ENCODE data around the gene RHOV.
"Not testable (repeated sequence)": the region's sequence is repeated elsewhere in the genome, so short reads cannot be mapped to it uniquely, and the experiment has no call there.

Gene RHOV

GRCh38 chr15:40872791-40873693 lies 992 bp downstream of the RHOV start:
- DNase-seq (ENCODE audit: low read depth in 3 of 3), result no peak

GRCh38 chr15:40871749-40872617 lies 2.1 kb downstream of the RHOV start:
- DNase-seq (ENCODE audit: low read depth in 3 of 3), result peak in 1 of 3 experiments; percentile 27

- DNase-seq (ENCODE audit: low read depth in 3 of 3), result no peak
Measured at GRCh38 chr15:40870716-40871115, 3.3 kb downstream of the RHOV start.

- no peak for DNase-seq (ENCODE audit: low read depth in 3 of 3)
Measured at GRCh38 chr15:40869686-40870085, 4.3 kb downstream of the RHOV start.

- DNase-seq (ENCODE audit: low read depth in 3 of 3), result no peak
Measured at GRCh38 chr15:40867199-40867598, 6.8 kb downstream of the RHOV start.

- DNase-seq (ENCODE audit: low read depth in 3 of 3), result no peak
Measured at GRCh38 chr15:40863660-40864270, 10.3 kb downstream of the RHOV start.

GRCh38 chr15:40861147-40861546 lies 12.9 kb downstream of the RHOV start:
- DNase-seq (ENCODE audit: low read depth in 3 of 3), result not testable (repeated sequence)

- peak; percentile 59 to 76 (median 75) for DNase-seq (ENCODE audit: low read depth in 3 of 3)
Measured at GRCh38 chr15:40859206-40859851, 14.7 kb downstream of the RHOV start.

- no peak for DNase-seq (ENCODE audit: low read depth in 3 of 3)
Measured at GRCh38 chr15:40858706-40859105, 15.3 kb downstream of the RHOV start.

GRCh38 chr15:40857601-40858341 lies 16.3 kb downstream of the RHOV start:
- DNase-seq (ENCODE audit: low read depth in 3 of 3), result peak; percentile 67 to 72 (median 72)

GRCh38 chr15:40856746-40857145 lies 17.3 kb downstream of the RHOV start:
- DNase-seq (ENCODE audit: low read depth in 3 of 3), result no peak

- no peak for DNase-seq (ENCODE audit: low read depth in 3 of 3)
Measured at GRCh38 chr15:40855706-40856234, 18.3 kb downstream of the RHOV start.

- no peak for DNase-seq (ENCODE audit: low read depth in 3 of 3)
Measured at GRCh38 chr15:40854161-40854560, 19.9 kb downstream of the RHOV start.

- no peak for DNase-seq (ENCODE audit: low read depth in 3 of 3)
Measured at GRCh38 chr15:40853241-40853890, 20.7 kb downstream of the RHOV start.

GRCh38 chr15:40852529-40852928 lies 21.5 kb downstream of the RHOV start:
- no peak for DNase-seq (ENCODE audit: low read depth in 3 of 3)

GRCh38 chr15:40850576-40851112 lies 23.4 kb downstream of the RHOV start:
- DNase-seq (ENCODE audit: low read depth in 3 of 3), result no peak

- no peak for DNase-seq (ENCODE audit: low read depth in 3 of 3)
Measured at GRCh38 chr15:40847223-40847961, 26.6 kb downstream of the RHOV start.

- DNase-seq (ENCODE audit: low read depth in 3 of 3), result no peak
Measured at GRCh38 chr15:40846841-40847222, 27.2 kb downstream of the RHOV start.

All from stimulated activated CD4-positive, alpha-beta T cell treated with anti-CD3 and anti-CD28 coated beads, TNF-alpha, amount 100 ng/mL, for 4 hours (primary cell).